Keratinocyte (primary cell): ENCODE measurements around the gene WNT9A. TPM values are rescaled to one million over a fixed set of nuclear protein-coding genes. Genes with fewer than 3 reads are reported as not detected.

Experiments
- DNase-seq: peaks from one replicate; pipeline ENCODE4 v3.0.0-alpha.2; 2011; ENCODE audit warnings: low read depth, missing footprints, low spot score
- FAIRE-seq: peaks from 2 replicates; lab custom pipeline; 2011; peaks lifted over from hg19 to GRCh38; lab: Jason Lieb, UNC
- H2AFZ ChIP-seq: 2 replicates; pipeline ENCODE4 v1.6.0; 2012; ENCODE audit warnings: low read length, control low read depth, inconsistent platforms; ENCODE audit not compliant: control insufficient read depth
- H3K27ac ChIP-seq: 2 replicates; pipeline ENCODE4 v1.5.1; 2011; ENCODE audit warnings: low read length; ENCODE audit not compliant: control insufficient read depth, insufficient read depth
- H3K27me3 ChIP-seq: 3 replicates; pipeline ENCODE4 v1.6.0; 2011; ENCODE audit warnings: low read length; ENCODE audit not compliant: control insufficient read depth, insufficient read depth; ENCODE audit errors: extremely low read depth
- H3K36me3 ChIP-seq, 2 experiments: 2 replicates in 1 of 2; 3 replicates in 1 of 2; pipeline ENCODE4 v1.5.1; 2011; ENCODE audit warnings: low read length in 2 of 2, mild to moderate bottlenecking in 1 of 2; ENCODE audit not compliant: control insufficient read depth in 2 of 2, insufficient read depth in 2 of 2; ENCODE audit errors: extremely low read depth in 1 of 2
- H3K4me1 ChIP-seq: 3 replicates; pipeline ENCODE4 v1.5.1; 2011; ENCODE audit warnings: low read length; ENCODE audit not compliant: control insufficient read depth, insufficient read depth; ENCODE audit errors: extremely low read depth
- H3K4me2 ChIP-seq: 3 replicates; pipeline ENCODE4 v1.6.0; 2011; ENCODE audit warnings: low read depth, low read length; ENCODE audit not compliant: control insufficient read depth, insufficient read depth; ENCODE audit errors: extremely low read depth
- H3K4me3 ChIP-seq, 3 experiments: fragments of 200-600 bp in 1 of 3; sonication (generic) in 1 of 3; 2 replicates in 2 of 3; 3 replicates in 1 of 3; pipeline ENCODE4 v1.5.1; 2011 to 2016; ENCODE audit warnings: low read length in 3 of 3, mild to moderate bottlenecking in 3 of 3, control low read depth in 2 of 3, inconsistent platforms in 1 of 3, low read depth in 1 of 3, mixed read lengths in 1 of 3, mixed run types in 1 of 3, moderate library complexity in 1 of 3; ENCODE audit not compliant: control insufficient read depth in 2 of 3, insufficient read depth in 2 of 3; ENCODE audit errors: extremely low read depth in 1 of 3
- H3K79me2 ChIP-seq: 2 replicates; pipeline ENCODE4 v1.6.0; 2012; ENCODE audit warnings: low read length; ENCODE audit not compliant: control insufficient read depth, insufficient read depth
- H3K9ac ChIP-seq: 3 replicates; pipeline ENCODE4 v1.6.0; 2011; ENCODE audit warnings: low read length; ENCODE audit not compliant: control insufficient read depth, insufficient read depth; ENCODE audit errors: extremely low read depth
- H3K9me1 ChIP-seq: 3 replicates; pipeline ENCODE4 v1.6.0; 2011; ENCODE audit warnings: low read length; ENCODE audit not compliant: control insufficient read depth, insufficient read depth; ENCODE audit errors: extremely low read depth
- H3K9me3 ChIP-seq: 2 replicates; pipeline ENCODE4 v1.5.1; 2012; ENCODE audit warnings: low read depth, low read length; ENCODE audit not compliant: control insufficient read depth
- H4K20me1 ChIP-seq: 3 replicates; pipeline ENCODE4 v1.6.0; 2011; ENCODE audit warnings: low read length; ENCODE audit not compliant: control insufficient read depth, insufficient read depth; ENCODE audit errors: extremely low read depth
- CTCF ChIP-seq, 3 experiments: IDR thresholded peaks in 1 of 3; conservative IDR thresholded peaks in 1 of 3; optimal IDR thresholded peaks in 1 of 3; 2 replicates in 2 of 3; 3 replicates in 1 of 3; pipeline versions ENCODE3 to v1.5.1; 2011; ENCODE audit warnings: low read length in 3 of 3, mild to moderate bottlenecking in 3 of 3, moderate library complexity in 2 of 3, control low read depth in 1 of 3, inconsistent platforms in 1 of 3; ENCODE audit not compliant: insufficient read depth in 2 of 3; ENCODE audit errors: extremely low read depth in 1 of 3
- EZH2 ChIP-seq: IDR thresholded peaks from one replicate; pipeline ENCODE4 v1.6.1; 2012; ENCODE audit warnings: inconsistent platforms, mild to moderate bottlenecking, low read length, moderate library complexity
- dilution Hi-C: fragments of 300-500 bp; cut with MboI; formaldehyde crosslinking; loops from one replicate; pipeline ENCODE4 v1.7.0; 2020; ENCODE audit warnings: low sequenced_read_pairs; ENCODE audit not compliant: extremely low pct_ligation_motif_present
- polyA plus RNA-seq, 5 experiments: library from polyadenylated mRNA; depleted of rRNA in 3 of 5; stranded (reverse) in 3 of 5; stranded (forward) in 1 of 5; unstranded in 1 of 5; fragments of >200 nt; gene quantifications; 1 replicate in 1 of 5; 2 replicates in 3 of 5; 3 replicates in 1 of 5; pipeline versions ENCODE4 v1.2.1 to v1.2.3, GENCODE V29; 2011 to 2012; ENCODE audit warnings: missing spikeins in 2 of 5, low read depth in 1 of 5, low replicate concordance in 1 of 5

The WNT9A gene
- polyA plus RNA-seq, 1 donor (not counting 4 experiments of a cell fraction or from before 2014, with no cell fraction given), result 1.7 TPM

GRCh38 chr1:227893949-227894721, 53.6 kb downstream of the WNT9A start:
- Histone ChIP-seq H3K9me1 (no peaks in the 10 kb centered on the region), H3K4me3 (no peak overlapping the region), H3K4me2 (no peak overlapping the region), H4K20me1 (no peaks in the 10 kb centered on the region), H2AFZ (no peak overlapping the region), H3K9ac (no peak overlapping the region), H3K79me2 (no peaks in the 10 kb centered on the region), H3K27ac (no peak overlapping the region), H3K4me1 (peaks cover 3% of the 10 kb centered on the region), H3K36me3 (no peaks in the 10 kb centered on the region), H3K27me3 (peaks cover 3% of the 10 kb centered on the region), H3K9me3 (no peaks in the 10 kb centered on the region)
- dilution Hi-C loops, result no loop called here
- DNase-seq (no peak), FAIRE-seq (no peak)
- TF ChIP-seq CTCF (optimal IDR thresholded peaks at IDR 0.05 in 1 of 3, IDR thresholded peaks at IDR 0.05 in 1 of 3, conservative IDR thresholded peaks at IDR 0.05 in 1 of 3; ENCODE audit: extremely low read depth in 1 of 3, insufficient read depth in 2 of 3, low read length in 3 of 3), result no peak
- TF ChIP-seq EZH2, result no peak

- dilution Hi-C loops, result no loop called here
- Histone ChIP-seq H3K36me3 (no peaks in the 10 kb centered on the region), H3K9me3 (no peaks in the 10 kb centered on the region), H3K4me1 (peaks cover 3% of the 10 kb centered on the region), H3K27ac (no peak overlapping the region), H3K79me2 (no peaks in the 10 kb centered on the region), H3K27me3 (peaks cover 3% of the 10 kb centered on the region), H3K9me1 (no peaks in the 10 kb centered on the region), H2AFZ (no peak overlapping the region), H4K20me1 (no peaks in the 10 kb centered on the region), H3K4me3 (no peak overlapping the region), H3K9ac (no peak overlapping the region), H3K4me2 (no peak overlapping the region)
- no peak for TF ChIP-seq CTCF (optimal IDR thresholded peaks at IDR 0.05 in 1 of 3, IDR thresholded peaks at IDR 0.05 in 1 of 3, conservative IDR thresholded peaks at IDR 0.05 in 1 of 3; ENCODE audit: extremely low read depth in 1 of 3, insufficient read depth in 2 of 3, low read length in 3 of 3)
- TF ChIP-seq EZH2, result no peak
- DNase-seq (no peak), FAIRE-seq (no peak)
These were observed 54.3 kb downstream of the WNT9A start for GRCh38 chr1:227893300-227893948.
